GM19397 (cell line): ENCODE results near the gene TK2.
"Not testable (repeated sequence)": the region's sequence is repeated elsewhere in the genome, so short reads cannot be mapped to it uniquely, and the experiment has no call there.

Experiments
- ATAC-seq: cut with Tn5 transposase; IDR thresholded peaks from one replicate; pipeline ENCODE4 v1.9.1; 2021; ENCODE audit warnings: mild to moderate bottlenecking, moderate library complexity; ENCODE audit not compliant: unreplicated experiment

TK2 gene

GRCh38 chr16:66549284-66550131, at the start of gene TK2:
Gene TK2, minus strand, starts transcription at chr16:66550122. Its CDS starts 61 bp downstream, at chr16:66550061.
- ATAC-seq, result no peak

DNA sequence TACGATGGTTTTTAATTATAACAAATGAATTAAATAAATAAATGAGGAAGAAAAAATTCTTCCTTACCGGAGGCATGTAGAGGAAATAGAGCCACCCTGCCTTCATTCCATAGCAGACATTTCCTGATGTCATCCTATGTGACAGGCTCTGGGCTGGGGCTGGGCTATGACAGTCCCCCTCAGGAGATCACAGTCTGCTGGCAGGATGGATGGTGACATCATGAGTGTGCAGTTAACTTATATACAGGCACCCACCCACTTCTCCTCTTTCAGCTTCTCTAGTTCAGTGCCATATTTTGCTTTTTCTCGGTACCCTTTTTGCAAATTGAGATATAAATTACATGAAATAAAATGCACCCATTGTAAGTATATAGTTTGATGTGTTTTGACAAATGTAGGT, 48.2 kb upstream of the TK2 start:
- no peak for ATAC-seq

GRCh38 chr16:66596986-66597848, 47.3 kb upstream of the TK2 start:
- no peak for ATAC-seq

GRCh38 chr16:66596559-66596958, 46.6 kb upstream of the TK2 start:
- not testable (repeated sequence) for ATAC-seq

DNA sequence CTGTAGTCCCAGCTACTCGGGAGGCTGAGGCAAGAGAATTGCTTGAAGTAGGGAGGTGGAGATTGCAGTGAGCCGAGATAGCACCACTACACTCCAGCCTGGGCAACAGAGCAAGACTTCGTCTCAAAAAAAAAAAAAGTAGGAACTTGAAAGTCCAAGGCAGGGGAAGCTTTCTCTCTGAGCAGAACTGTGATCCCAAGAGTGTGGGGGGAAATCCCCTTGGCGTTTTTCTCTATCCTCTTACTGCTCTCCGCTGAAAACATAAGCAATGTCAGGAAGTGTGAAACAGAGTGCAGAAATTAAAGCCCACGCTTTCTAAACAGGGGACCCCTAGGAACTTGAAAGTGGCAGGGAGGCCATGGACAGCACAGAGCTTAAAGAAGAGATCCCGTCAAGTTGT, 44.8 kb upstream of the TK2 start:
- ATAC-seq, result no peak

- ATAC-seq, result no peak
These were observed 42.9 kb upstream of the TK2 start for GRCh38 chr16:66592814-66593213.

DNA sequence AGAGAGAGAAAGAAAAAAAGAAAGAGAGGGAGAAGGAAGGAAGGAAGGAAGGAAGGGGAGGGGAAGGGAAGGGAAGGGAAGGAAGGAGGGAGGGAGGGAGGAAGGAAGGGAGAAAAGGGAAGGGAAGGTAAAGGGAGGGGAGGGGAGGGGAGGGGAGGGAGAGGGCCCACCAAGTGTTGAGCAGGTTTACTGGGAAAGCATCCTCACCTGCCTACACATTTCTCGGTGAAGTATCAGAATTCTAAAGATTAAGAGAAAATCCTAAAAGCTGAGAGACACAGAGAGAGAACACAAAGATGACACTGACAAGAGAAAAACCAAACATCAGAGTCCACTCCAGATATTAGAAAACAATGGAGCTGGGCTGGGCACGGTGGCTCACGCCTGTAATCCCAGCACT, 42.3 kb upstream of the TK2 start:
- ATAC-seq, result no peak

DNA sequence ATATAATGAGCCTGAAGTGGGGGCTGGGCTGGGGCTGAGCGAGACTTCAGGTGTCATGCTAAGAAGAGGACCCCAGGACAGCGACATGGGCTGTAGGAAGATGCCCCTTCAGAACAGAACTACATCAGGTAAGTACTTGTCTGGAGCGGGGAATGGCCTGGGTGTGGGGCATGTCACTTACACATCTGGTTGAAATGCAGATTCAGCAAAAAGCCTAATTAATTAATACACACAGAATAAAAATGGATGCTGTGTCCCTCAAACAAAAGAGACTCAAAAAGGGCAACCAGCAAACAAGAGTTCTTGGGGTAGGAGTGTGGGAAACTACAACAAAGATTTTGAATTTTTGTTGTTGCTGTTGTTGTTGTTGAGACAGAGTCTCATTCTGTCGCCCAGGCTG, 41.1 kb upstream of the TK2 start:
- no peak for ATAC-seq

- ATAC-seq, result no peak
These were observed 40.4 kb upstream of the TK2 start for GRCh38 chr16:66590322-66590721.

DNA sequence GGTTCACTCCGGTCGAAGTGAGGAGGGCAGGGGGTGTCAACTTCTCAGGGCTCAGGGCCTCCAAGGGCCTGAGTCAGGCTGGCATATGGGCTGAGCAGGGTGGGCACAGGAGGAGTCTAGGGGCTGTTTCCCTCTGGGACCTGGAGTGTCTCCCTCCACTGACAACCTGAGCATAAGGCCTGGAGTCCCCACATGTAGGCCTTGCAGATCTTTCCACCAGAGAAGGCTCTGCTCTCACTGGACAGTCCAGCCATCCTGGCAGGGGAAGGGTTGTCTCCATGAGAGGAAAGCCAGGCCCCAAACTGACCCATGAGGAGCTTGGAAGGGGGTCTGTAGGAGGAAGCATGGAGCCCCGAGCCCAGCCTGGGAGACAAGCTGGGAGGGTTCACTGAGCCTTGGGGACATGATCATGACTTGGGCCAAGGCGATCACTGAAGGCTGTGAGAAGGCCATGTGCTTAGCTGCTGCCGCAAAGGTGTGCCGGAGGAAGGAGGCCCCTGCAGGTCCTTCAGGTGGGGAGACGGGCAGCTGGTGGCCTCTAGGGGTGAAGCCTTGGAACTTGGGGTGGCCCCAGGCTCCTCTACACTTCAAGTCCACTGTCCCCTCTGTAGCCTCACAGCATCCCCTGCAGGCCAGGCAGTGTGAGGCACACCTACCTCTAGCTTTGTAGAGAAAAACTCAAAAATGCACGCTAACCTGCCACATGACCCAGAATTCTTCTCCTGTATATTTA, 39.2 kb upstream of the TK2 start:
- ATAC-seq, result no peak

GRCh38 chr16:66587881-66588600, 38.1 kb upstream of the TK2 start:
- ATAC-seq, result no peak

- ATAC-seq, result no peak
These were observed 35.7 kb upstream of the TK2 start for GRCh38 chr16:66585481-66586239.

DNA sequence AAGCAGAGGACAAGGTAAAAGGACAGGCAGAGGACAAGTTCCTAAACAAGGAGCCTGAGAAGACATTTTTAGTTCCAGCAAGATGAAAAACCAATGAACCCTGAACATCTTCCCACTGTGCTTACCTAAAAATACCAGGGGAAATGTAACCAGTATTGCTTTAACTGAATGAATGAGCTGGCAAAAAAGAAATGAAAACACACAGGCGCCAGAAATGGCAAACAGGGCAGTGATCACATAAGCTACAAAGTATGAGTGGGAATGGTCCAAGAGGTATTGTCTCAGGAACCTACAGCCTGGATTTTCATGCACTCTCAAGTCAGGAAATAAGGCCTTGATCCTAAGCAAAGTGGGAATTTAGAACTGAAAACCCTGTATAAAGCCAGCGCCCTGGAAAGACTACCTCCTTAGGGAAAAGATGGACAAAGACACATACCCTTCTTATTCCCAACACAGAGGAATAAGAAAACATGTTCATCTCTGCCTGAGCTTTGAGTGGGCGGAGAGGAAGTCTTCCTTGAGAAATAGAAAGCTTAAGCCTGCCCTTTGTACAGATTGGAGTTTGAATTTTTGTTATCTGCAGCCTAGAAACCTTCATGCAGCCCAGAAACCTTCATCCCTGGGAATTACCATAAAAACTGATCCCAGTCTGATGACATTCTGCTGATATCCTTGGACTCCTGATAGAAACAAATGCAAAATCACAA, 31.5 kb upstream of the TK2 start:
- ATAC-seq, result no peak

DNA sequence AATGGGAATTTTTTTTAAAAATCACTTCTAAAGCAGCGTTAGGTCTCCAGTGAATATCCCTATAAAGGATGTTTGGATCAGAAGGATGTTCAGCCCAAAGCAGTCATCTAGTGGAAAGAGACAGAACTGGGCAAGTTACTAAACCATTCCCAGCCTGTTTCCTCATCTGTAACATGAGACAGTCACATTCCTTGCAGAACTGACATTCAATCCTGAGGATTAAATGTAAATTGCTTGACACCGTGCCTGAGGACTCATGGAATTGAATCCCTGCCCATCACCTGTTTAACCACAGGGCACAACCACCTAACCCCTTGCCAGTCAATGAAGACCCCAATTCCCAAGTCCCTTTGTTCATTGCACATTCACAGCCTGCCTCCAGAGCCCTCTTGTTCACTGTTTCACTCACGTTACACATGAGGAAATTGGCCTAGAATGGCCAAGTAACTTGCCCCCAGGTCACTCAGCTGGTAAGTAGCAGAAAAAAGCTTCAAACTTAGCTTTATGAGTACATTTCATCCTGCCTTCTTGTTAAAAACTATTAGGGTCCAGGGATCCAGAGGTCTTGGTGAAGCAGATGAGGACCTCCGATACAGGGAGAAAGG, 30.8 kb upstream of the TK2 start:
- ATAC-seq, result no peak

- ATAC-seq, result no peak
These were observed 29.0 kb upstream of the TK2 start, which contains the start of gene CMTM2 for GRCh38 chr16:66578651-66579531. Gene CMTM2, plus strand, starts transcription at chr16:66579463. Its CDS starts 145 bp downstream, at chr16:66579608.

GRCh38 chr16:66576296-66576695, 26.4 kb upstream of the TK2 start:
- ATAC-seq, result no peak

DNA sequence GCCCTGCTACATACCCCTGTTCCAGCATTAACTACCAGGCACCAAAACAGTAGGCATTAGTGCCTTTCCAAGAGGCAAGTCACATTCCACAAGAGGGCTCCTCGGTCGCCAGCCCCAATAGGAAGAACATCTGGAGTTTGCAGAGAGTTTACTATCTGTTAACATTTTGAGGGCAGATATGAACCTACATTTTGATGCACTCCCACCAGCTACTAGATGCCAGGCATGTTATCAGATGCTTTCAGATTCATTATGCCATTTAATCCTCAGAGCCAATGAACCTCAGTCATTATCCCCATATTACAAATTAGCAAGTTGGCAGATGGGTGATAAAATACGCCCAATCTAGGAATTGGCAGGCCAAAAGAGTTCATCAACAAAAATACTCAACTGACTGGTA, 25.1 kb upstream of the TK2 start:
- ATAC-seq, result no peak

DNA sequence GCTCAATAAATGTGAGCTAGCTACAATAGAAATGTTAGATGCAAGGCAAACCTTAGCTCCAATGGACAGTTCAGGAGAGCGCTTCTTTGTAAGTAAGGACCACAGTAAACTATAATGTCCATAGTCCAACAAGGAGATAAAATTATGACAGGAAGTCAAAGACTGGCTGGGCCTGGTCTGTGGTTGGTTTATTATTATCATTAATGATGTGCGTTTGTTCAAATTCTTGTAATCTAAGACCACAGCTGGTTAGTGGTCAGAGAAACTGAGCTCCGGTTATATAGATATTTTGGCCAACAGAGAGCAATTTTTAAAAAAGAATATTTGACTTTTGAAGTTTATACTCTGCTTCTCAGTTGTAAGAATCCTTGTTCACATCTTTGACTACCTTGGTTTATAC, 24.6 kb upstream of the TK2 start:
- ATAC-seq, result no peak
